HG02840 (cell line): ENCODE measurements around the gene RNF157.

Source experiments
- ATAC-seq: cut with Tn5 transposase; IDR thresholded peaks from one replicate; pipeline ENCODE4 v1.9.1; 2021; ENCODE audit warnings: mild to moderate bottlenecking, moderate library complexity, moderate number of reproducible peaks; ENCODE audit not compliant: unreplicated experiment, low FRiP score

The RNF157 gene

GRCh38 chr17:76131692-76132573 lies 108.4 kb downstream of the RNF157 start:
- no peak for ATAC-seq

GRCh38 chr17:76131051-76131691 lies 109.1 kb downstream of the RNF157 start:
- ATAC-seq = no peak

GRCh38 chr17:76130473-76130872 lies 109.8 kb downstream of the RNF157 start:
- no peak for ATAC-seq

GRCh38 chr17:76125922-76126321 lies 114.4 kb downstream of the RNF157 start:
- ATAC-seq = no peak

GRCh38 chr17:76125391-76125675 lies 115.0 kb downstream of the RNF157 start:
- ATAC-seq = no peak

DNA sequence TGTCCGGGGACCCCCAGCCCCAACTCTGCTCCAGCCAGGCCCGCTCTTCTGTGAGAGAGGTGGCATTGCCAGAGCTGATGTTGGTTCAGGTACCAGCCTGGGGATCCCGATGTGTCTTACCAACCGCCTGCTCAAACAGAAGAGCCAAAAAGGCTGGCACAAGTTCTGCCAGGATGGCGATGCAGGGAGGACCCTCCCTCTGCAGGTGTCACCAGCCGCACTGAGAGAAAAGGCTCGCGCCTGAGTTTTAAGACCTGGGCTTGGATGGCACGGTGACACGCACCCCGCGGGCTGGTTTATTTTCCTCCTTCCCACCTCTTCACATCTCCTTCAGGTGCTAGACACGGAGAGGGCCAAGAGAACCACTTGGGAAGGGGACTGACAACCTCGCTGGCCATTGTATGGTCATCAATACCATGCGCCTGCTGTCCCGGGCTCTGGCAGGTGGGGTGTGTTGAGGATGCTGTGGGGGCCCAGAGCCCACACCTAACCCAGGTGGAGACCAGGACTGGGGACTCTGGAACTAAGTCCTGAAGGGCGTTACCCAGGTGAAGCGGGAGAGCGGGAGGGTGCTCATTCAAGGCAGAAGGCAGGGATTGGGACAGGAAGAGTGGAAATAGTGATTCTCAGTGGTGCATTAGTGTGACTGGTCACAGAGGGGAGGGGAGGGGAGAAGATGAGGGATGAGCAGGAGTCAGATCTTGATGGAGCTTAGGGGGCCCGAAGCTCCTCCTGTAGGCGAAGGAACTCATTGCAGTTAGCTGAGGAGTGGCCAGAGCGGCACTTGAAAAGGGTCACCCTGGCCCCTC lies 115.5 kb downstream of the RNF157 start:
- no peak for ATAC-seq

- ATAC-seq = no peak
These were observed 116.3 kb downstream of the RNF157 start for GRCh38 chr17:76123749-76124581.

- ATAC-seq = no peak
These were observed 117.1 kb downstream of the RNF157 start for GRCh38 chr17:76123191-76123499.

- ATAC-seq = no peak
These were observed 117.7 kb downstream of the RNF157 start for GRCh38 chr17:76122431-76123190.

- no peak for ATAC-seq
These were observed 118.3 kb downstream of the RNF157 start for GRCh38 chr17:76121932-76122430.

GRCh38 chr17:76120658-76121008 lies 119.7 kb downstream of the RNF157 start:
- no peak for ATAC-seq

- ATAC-seq = no peak
These were observed 120.6 kb downstream of the RNF157 start for GRCh38 chr17:76119409-76120371.

DNA sequence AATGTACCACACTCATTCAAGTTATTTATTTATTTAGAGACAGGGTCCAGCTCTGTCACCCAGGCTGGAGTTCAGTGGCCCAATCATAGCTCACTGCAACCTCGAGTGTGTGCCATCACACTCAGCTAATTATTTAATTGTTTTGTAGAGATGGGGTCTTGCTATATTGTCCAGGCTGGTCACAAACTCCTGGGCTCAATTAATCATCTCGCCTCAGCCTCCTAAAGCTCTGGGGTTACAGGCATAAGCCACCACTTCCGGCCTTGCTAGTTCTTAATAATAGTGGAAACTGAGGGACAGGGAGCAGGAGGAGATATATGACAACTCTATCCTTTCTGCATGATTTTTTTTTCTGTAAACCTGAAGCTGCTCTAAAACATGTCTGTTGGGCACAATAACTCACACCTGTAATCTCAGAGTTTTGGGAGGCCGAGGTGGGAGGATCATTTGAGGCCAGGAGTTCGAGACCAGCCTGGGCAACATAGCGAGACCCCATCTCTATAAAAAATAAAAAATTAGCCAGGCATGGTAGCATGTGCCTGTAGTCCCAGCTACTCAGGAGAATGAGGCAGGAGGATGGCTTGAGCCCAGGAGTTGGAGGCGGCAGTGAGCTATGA lies 125.0 kb downstream of the RNF157 start:
- ATAC-seq = no peak

GRCh38 chr17:76111956-76112355 lies 128.3 kb downstream of the RNF157 start:
- ATAC-seq = no peak

DNA sequence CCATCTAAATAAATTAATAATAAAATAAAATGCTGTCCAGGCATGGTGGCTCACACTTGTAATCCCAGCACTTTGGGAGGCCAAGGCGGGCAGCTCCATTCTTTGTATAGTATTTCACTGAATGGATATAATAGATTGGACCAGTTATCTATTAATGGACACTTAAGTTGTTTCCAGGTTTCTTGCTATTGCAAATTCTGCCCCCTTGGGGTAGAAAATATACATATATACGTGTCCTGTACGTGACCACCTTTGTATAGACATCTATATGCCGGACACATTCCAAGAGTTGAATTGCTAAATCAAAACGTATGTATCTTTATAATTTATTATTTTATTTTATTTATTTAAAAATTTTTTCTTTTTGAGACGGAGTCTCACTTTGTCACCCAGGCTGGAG lies 132.8 kb downstream of the RNF157 start:
- ATAC-seq = no peak

DNA sequence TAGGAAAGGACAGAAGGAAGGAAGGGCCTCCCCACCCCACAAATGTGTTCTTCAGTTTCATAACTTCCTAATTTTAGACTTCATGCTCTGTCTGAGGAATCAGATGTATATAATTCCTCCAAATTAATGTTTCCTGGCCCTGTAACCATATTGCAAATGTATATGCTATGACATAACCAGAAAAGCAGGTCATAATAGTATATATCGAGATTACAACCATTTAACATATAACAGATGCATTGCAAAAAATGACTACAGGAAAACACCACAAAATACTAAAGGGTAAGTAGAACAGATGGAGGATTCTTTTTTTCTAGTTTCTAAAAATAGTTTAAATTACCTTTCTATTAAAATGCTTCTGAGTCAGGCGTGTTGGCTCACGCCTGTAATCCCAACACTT lies 133.6 kb downstream of the RNF157 start:
- ATAC-seq = no peak

DNA sequence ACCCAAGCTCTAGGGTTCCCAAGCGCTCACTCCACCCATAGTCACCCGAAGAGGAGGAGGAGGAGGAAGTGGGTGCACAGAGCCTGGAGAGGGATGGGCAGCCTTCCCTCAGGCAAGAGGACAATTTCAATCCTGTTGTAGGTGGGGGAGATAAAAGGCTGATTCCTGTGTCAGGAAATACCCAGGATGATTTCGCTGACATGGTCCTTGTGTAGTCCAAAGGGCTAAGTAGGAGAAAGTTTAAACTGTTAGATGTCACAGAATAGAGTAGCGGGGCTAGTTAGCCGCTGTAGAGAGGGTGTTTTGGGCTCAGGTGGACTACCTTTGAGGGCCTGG lies 135.4 kb downstream of the RNF157 start:
- ATAC-seq = no peak

DNA sequence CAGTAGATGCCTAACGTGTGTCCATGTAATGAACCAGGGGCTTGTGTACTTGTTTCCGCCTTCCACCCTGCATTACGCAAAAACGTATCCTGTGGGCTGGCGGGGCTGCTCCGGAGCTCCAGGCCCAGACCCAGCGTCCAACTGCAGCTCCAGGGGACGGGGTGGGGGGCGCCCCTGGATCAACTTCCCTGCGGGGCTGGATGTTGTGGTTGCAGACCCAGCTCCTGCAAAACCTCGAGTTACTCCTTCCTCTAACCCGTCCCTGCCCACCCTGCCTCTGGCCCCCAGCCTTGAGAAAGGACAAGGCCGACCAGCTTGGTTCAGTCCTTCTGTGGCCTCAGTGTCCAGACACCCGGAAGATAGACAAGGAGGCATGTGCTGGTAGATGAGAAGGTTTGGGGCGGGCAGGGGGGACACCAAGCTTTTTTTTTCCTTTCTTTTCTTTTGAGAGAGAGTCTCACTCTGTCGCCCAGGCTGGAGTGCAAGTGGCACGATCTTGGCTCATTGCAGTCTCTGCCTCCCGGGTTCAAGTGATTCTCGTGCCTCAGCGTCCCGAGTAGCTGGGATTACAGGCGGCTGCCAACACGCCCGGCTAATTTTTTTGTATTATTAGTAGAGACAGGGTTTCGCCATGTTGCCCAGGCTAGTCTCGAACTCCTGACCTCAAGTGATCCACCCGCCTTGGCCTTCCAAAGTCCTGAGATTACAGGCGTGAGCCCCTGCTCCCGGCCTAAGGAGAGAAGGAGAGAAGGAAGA lies 136.0 kb downstream of the RNF157 start:
- ATAC-seq = no peak
